Rectal smooth muscle tissue (tissue), 1 donor: ENCODE measurements around the gene TTC33.
"Not testable (repeated sequence)": the region's sequence is repeated elsewhere in the genome, so short reads cannot be mapped to it uniquely, and the experiment has no call there.

Experiments
- H3K27ac ChIP-seq: one replicate; pipeline ENCODE4 v1.7.0; 2013; ENCODE audit warnings: low read depth, low read length, inconsistent platforms
- H3K27me3 ChIP-seq: one replicate; pipeline ENCODE4 v1.7.0; 2013; ENCODE audit warnings: low read length; ENCODE audit not compliant: control insufficient read depth, insufficient read depth
- H3K36me3 ChIP-seq: one replicate; pipeline ENCODE4 v1.7.0; 2013; ENCODE audit warnings: low read length; ENCODE audit not compliant: control insufficient read depth, insufficient read depth
- H3K4me1 ChIP-seq: one replicate; pipeline ENCODE4 v1.7.0; 2013; ENCODE audit warnings: low read length; ENCODE audit not compliant: control insufficient read depth, insufficient read depth
- H3K4me3 ChIP-seq: one replicate; pipeline ENCODE4 v1.7.0; 2013; ENCODE audit warnings: low read length
- H3K9ac ChIP-seq: one replicate; pipeline ENCODE4 v1.7.0; 2013; ENCODE audit warnings: low read length

Gene TTC33

DNA sequence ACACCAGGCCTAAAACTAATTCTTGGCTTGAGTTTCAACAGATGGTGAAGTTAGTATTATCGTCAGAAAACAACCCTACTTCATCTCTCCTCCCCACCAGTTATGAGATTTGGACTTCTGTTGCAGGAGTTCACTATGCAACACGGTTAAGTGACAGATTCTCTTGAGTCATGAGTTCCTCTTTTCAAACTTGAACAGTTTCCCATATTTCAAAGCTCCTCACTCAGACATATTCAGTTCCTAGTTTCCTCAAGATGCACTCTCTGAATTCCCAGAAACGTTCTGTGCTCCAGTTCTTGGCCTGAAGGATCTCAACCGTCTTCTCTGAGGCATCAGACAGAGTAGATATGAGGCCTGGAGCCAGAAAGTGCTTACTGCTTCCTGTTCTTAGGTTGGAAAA, 83.3 kb downstream of the TTC33 start:
- no peaks in the 10 kb centered on the region for H3K27me3 ChIP-seq
- no peaks in the 10 kb centered on the region for H3K4me1 ChIP-seq
- H3K27ac ChIP-seq, result no peak overlapping the region

DNA sequence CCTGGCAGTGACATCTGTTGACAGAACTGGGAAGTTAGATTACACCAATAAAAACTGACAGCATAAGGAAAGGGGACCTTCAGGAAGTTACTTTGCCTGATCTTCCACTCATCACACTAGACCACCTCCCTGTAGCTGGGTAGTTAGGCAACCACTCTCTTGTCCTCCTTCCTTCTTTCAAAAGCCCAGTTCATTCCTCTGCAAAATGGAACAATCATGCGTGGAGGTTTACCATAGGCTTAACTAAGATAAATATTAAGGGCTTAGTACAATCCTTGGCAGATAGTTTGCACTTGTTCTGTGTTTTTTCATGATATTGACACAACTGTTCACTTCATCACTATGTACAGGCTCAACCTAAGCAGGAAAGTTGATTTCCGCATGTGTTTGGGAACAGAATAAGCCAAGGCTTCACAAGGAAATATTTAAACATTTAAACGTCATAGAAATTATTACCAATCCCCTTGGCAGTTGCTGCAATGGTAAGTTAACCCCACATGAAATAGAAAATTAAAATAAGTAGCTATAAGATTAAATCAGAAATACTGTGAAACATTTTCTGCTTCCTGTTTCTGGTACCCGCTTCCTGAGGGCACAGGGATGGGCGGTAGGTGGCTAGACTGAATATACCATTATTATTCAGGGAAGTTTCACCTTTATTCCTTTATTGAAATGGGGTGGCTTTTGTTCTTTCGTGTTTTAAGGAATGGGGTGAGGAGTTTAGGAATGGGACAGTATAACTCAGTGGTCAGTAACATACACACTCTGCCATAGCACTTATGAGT, 86.0 kb downstream of the TTC33 start:
- no peaks in the 10 kb centered on the region for H3K4me1 ChIP-seq
- no peak overlapping the region for H3K9ac ChIP-seq
- no peaks in the 10 kb centered on the region for H3K36me3 ChIP-seq
- H3K27ac ChIP-seq, result no peak overlapping the region
- H3K4me3 ChIP-seq, result no peak overlapping the region
- H3K27me3 ChIP-seq, result no peaks in the 10 kb centered on the region

More for the DNA sequence above, 83.3 kb downstream of the TTC33 start:
- Histone ChIP-seq H3K4me3 (no peak overlapping the region), H3K9ac (no peak overlapping the region), H3K36me3 (no peaks in the 10 kb centered on the region)

DNA sequence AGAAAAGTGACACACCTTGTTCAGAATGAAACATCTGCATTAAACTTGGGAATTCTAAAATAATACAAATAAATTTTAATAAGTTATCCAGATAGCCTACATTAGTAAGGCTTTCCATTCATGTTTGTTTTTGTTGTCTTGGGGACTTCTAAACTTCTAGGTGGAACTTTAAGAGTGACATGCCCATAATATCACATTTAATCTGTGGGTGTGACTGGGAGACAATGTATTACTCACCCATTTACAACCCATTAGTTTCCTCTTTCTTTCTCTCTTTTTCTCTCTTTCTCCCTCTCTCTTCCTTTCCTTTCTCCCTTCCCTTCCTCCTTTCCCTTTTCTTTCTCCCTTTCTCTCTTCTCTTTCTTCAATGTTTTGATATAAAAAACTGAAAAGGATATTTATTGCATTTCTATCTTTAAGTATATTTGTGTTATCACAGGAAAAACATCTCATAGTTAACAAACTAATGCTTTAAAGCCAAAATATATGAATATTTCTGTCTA, 88.5 kb downstream of the TTC33 start:
- H3K4me3 ChIP-seq, result no peak overlapping the region
- no peaks in the 10 kb centered on the region for H3K36me3 ChIP-seq
- H3K27ac ChIP-seq, result no peak overlapping the region
- H3K9ac ChIP-seq, result no peak overlapping the region
- no peaks in the 10 kb centered on the region for H3K4me1 ChIP-seq
- no peaks in the 10 kb centered on the region for H3K27me3 ChIP-seq

GRCh38 chr5:40666657-40667056, 89.1 kb downstream of the TTC33 start:
- Histone ChIP-seq H3K27ac (no peak overlapping the region), H3K4me1 (no peaks in the 10 kb centered on the region), H3K4me3 (no peak overlapping the region), H3K27me3 (no peaks in the 10 kb centered on the region), H3K36me3 (no peaks in the 10 kb centered on the region), H3K9ac (no peak overlapping the region)

DNA sequence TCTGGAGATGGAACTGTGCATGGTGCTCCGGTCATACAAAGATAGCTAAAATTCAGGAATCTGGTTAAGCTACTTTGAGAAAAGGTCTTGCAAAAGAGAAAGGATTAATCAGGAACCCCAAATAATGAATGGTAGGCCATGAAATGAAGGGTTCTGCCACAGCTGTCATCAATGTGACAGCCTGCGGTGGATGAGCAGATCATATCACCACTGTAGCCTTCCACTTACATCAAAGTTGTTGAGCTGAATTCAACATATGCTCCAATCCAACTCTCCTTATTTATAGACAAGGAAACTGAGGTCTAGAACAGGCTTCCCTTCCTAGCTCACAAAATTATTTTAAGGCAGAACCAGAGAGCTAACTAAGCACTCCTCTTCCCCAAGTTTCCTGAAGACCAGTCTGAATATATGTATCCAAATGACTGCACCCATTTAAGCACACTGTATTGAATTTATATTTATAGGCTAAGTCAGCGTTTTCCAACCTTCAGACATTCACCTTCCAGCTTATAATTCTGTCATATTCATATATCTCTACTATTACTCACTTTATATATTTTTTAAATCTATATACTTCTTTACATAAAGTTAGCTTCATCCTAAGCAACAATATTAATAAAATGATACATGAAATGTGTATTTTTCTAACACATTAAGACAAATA, 90.0 kb downstream of the TTC33 start:
- Histone ChIP-seq H3K4me3 (no peak overlapping the region), H3K36me3 (no peaks in the 10 kb centered on the region)

DNA sequence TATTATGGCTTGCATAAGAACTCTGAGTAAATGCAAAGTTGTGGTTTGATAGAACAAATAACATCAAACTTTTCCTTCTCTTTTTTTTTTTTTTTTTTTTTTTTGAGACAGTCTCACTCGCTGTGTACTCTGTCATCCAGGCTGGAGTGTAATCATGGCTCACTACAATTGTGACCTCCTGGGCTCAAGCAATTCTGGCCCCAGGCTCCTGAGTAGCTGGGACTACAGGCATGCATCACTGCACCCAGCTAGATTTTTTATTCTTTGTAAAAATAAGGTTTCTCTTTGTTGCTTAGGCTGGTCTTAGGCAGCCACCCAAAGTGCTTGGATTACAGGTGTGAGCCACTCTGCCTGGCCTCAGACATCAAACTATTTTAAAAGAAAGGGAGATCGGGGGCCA, 95.0 kb downstream of the TTC33 start:
- Histone ChIP-seq H3K4me1 (no peaks in the 10 kb centered on the region), H3K4me3 (no peak overlapping the region), H3K36me3 (no peaks in the 10 kb centered on the region), H3K27ac (no peak overlapping the region), H3K27me3 (no peaks in the 10 kb centered on the region), H3K9ac (no peak overlapping the region)

More for the DNA sequence above, 90.0 kb downstream of the TTC33 start:
- no peak overlapping the region for H3K27ac ChIP-seq
- no peak overlapping the region for H3K9ac ChIP-seq
- H3K4me1 ChIP-seq, result no peaks in the 10 kb centered on the region
- H3K27me3 ChIP-seq, result no peaks in the 10 kb centered on the region

GRCh38 chr5:40656766-40657165, 99.0 kb downstream of the TTC33 start:
- Histone ChIP-seq H3K4me1 (no peaks in the 10 kb centered on the region), H3K4me3 (no peak overlapping the region), H3K9ac (no peak overlapping the region), H3K27ac (no peak overlapping the region), H3K36me3 (no peaks in the 10 kb centered on the region), H3K27me3 (no peaks in the 10 kb centered on the region)

GRCh38 chr5:40656091-40656490, 99.7 kb downstream of the TTC33 start:
- not testable (repeated sequence) for H3K9ac ChIP-seq, H3K27ac ChIP-seq

DNA sequence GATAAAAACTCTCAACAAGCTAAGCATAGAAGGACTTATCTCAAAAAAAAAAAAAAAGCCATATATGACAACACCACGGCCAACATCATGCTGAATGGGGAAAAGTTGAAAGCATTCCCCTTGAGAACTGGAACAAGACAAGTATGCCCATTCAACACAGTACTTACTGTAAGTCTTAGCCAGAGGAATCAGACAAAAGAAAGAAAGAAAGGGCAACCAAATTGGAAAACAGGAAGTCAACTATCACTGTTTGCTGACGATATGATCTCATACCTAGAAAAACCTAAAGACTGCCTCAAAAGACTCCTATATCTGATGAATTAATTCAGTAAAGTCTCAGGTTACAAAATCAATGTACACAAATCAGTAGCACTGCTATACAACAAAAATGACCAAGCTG, 100.6 kb downstream of the TTC33 start:
- no peak overlapping the region for H3K9ac ChIP-seq
- H3K36me3 ChIP-seq, result no peaks in the 10 kb centered on the region
- H3K27me3 ChIP-seq, result no peaks in the 10 kb centered on the region
- H3K27ac ChIP-seq, result no peak overlapping the region
- H3K4me1 ChIP-seq, result no peaks in the 10 kb centered on the region
- H3K4me3 ChIP-seq, result no peak overlapping the region

More at GRCh38 chr5:40656091-40656490, 99.7 kb downstream of the TTC33 start:
- not testable (repeated sequence) for H3K36me3 ChIP-seq, H3K4me3 ChIP-seq, H3K27me3 ChIP-seq, H3K4me1 ChIP-seq

DNA sequence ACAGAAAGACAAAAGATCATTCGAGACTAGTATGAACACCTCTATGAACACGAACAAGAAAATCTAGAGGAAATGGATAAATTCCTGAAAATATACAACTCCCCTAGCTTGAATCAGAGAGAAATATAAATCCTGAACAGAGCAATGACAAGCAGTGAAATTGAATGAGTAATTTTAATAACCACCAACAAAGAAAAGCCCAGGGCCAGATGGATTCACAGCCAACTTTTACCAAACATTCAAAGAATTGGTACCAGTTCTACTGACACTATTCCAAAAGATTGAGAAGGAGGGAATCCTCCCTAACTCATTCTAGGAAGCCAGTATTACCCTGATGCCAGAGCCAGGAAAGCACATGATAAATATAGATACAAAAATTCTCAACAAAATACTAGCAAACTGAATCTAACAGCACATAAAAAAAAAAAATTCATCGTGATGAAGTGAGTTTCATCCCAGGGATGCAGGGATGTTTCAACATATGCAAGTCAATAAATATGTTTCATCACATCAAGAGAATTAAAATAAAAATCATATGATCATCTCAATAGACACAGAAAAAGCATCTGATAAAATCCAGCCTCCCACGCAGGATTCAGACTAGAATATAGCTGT, 101.3 kb downstream of the TTC33 start:
- H3K27me3 ChIP-seq, result no peaks in the 10 kb centered on the region
- no peak overlapping the region for H3K27ac ChIP-seq

DNA sequence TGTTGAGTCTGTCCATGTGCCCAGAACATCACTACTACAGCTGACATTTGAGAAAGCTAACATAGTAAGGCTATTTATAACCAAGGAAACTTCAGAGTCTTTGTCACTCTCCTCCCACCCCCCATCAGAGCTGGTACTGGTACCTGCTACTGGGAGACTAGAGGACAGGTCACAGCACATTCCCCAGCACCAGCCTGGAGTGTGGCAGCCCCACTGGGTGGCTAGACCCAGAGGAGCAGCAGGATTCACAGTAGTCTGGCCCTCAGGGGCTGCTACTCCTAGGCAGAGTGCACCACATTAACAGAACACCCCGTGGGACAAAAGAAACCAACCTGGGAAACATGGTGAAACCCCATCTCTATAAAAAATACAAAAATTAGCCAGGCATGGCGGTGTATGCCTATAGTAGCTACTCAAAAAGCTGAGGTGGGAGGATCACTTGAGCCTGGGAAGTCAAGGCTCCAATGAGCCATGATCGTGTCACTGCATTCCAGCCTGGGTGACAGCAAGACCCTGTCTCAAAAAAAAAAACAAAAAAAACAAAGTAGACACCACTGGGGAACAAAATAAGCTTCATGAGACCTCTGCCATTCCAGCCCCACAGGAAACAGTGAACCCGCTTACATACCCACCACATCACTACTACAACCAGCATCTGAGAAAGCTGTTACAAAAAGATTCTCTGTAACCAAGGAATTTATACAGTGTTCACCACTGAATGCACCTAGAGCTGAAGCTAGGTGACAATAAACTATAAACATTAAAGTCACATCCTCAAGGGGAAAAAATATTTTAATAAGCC, 102.3 kb downstream of the TTC33 start:
- no peak overlapping the region for H3K9ac ChIP-seq
- no peaks in the 10 kb centered on the region for H3K4me1 ChIP-seq
- H3K36me3 ChIP-seq, result no peaks in the 10 kb centered on the region
- H3K4me3 ChIP-seq, result no peak overlapping the region
- no peaks in the 10 kb centered on the region for H3K27me3 ChIP-seq
- H3K27ac ChIP-seq, result no peak overlapping the region

More for the DNA sequence above, 101.3 kb downstream of the TTC33 start:
- no peak overlapping the region for H3K9ac ChIP-seq
- no peaks in the 10 kb centered on the region for H3K36me3 ChIP-seq
- H3K4me3 ChIP-seq, result no peak overlapping the region
- no peaks in the 10 kb centered on the region for H3K4me1 ChIP-seq
